ENCODE measurements around the gene LRRC7.
"Not testable (repeated sequence)": the region's sequence is repeated elsewhere in the genome, so short reads cannot be mapped to it uniquely, and the experiment has no call there.

GRCh38 chr1:70045581-70045980 lies 477.9 kb downstream of the LRRC7 start:
- not testable (repeated sequence) for TF ChIP-seq POLR2A, CTCF (IDR thresholded peaks at IDR 0.05)

Measured in esophagus squamous epithelium (tissue), 4 donors.